HepG2 (cell line): ENCODE results near the gene SUCLA2. TPM values are rescaled to one million over a fixed set of nuclear protein-coding genes. Genes with fewer than 3 reads are reported as not detected.
A peak's percentile ranks its signal among the peaks of the same experiment; 100 is the strongest.

Source experiments
- ATAC-seq: fragments of 200-7000 bp; cut with Tn5 transposase; 3 replicates; pipeline ENCODE4 v1.9.1; 2020; ENCODE audit warnings: mild to moderate bottlenecking, moderate library complexity
- BruUV-seq: library from RNA; stranded (reverse); fragments of 400-500 nt; replicated peaks from 2 replicates; lab custom pipeline; 2021; lab: Mats Ljungman, UMichigan
- CTCF ChIA-PET: fragments of 300-600 bp; formaldehyde crosslinking; extraction: SDS; loops from one replicate; lab custom pipeline; 2021; ENCODE audit warnings: low total read pairs, inconsistent platforms, low intra/inter-chr PET ratio; lab: Yijun Ruan, JAX
- POLR2A ChIA-PET: fragments of 350-600 bp; sonication (Branson Sonifier 250); formaldehyde crosslinking; loops from one replicate; lab custom pipeline; 2020; ENCODE audit warnings: antibody characterized with exemption, inconsistent platforms; lab: Yijun Ruan, JAX
- DNase-seq: peaks from one replicate; pipeline ENCODE4 v3.0.0-alpha.2; 2015; ENCODE audit warnings: low spot score
- FAIRE-seq: peaks from 3 replicates; lab custom pipeline; 2011; peaks lifted over from hg19 to GRCh38; lab: Jason Lieb, UNC
- H2AFZ ChIP-seq: one replicate; pipeline ENCODE4 v1.6.1; 2011; ENCODE audit warnings: low read length, inconsistent platforms
- H3K27ac ChIP-seq: fragments of 300-600 bp; 3 replicates; pipeline ENCODE4 v1.8.0; 2011; ENCODE audit warnings: mixed run types, mild to moderate bottlenecking, mixed read lengths, low read length, inconsistent platforms; ENCODE audit not compliant: insufficient read depth; ENCODE audit errors: extremely low read length
- H3K27me3 ChIP-seq, 2 experiments: fragments of 200-600 bp in 1 of 2; 2 replicates in 1 of 2; 3 replicates in 1 of 2; pipeline versions ENCODE4 v1.6.0 to v1.8.0; 2011; ENCODE audit warnings: low read length in 2 of 2, mild to moderate bottlenecking in 2 of 2, moderate library complexity in 2 of 2, inconsistent platforms in 1 of 2; ENCODE audit not compliant: insufficient read depth in 2 of 2, control insufficient read depth in 1 of 2
- H3K36me3 ChIP-seq, 2 experiments: fragments of 200-600 bp in 1 of 2; replicated peaks in 1 of 2; 2 replicates in 1 of 2; 3 replicates in 1 of 2; pipeline versions ENCODE4 v1.5.1 to v1.8.0; 2011; ENCODE audit warnings: low read length in 2 of 2, inconsistent platforms in 1 of 2; ENCODE audit not compliant: insufficient read depth in 2 of 2, control insufficient read depth in 1 of 2
- H3K4me1 ChIP-seq: 2 replicates; pipeline ENCODE4 v1.5.1; 2012; ENCODE audit warnings: low read length, inconsistent platforms; ENCODE audit not compliant: insufficient read depth
- H3K4me2 ChIP-seq: 2 replicates; pipeline ENCODE4 v1.6.0; 2011; ENCODE audit warnings: low read depth, low read length, inconsistent platforms
- H3K4me3 ChIP-seq, 3 experiments: fragments of 200-600 bp in 1 of 3; sonication (generic), shearing (Covaris generic) in 1 of 3; replicated peaks in 1 of 3; 2 replicates each; pipeline ENCODE4 v1.5.1; 2011 to 2016; ENCODE audit warnings: low read length in 3 of 3, inconsistent platforms in 2 of 3, low read depth in 2 of 3, mild to moderate bottlenecking in 2 of 3, control low read depth in 1 of 3, mixed read lengths in 1 of 3; ENCODE audit not compliant: insufficient read depth in 1 of 3
- H3K79me2 ChIP-seq: one replicate; pipeline ENCODE4 v1.6.1; 2011; ENCODE audit warnings: low read length, inconsistent platforms; ENCODE audit not compliant: insufficient read depth
- H3K9ac ChIP-seq: 2 replicates; pipeline ENCODE4 v1.6.0; 2011; ENCODE audit warnings: mild to moderate bottlenecking, low read depth, low read length, inconsistent platforms; ENCODE audit not compliant: insufficient read depth
- H3K9me3 ChIP-seq: 2 replicates; pipeline ENCODE4 v1.5.1; 2012; ENCODE audit warnings: mild to moderate bottlenecking, low read length
- H4K20me1 ChIP-seq: 2 replicates; pipeline ENCODE4 v1.6.0; 2011; ENCODE audit warnings: inconsistent platforms, mild to moderate bottlenecking, low read length, moderate library complexity; ENCODE audit not compliant: insufficient read depth
- ARID2 ChIP-seq: sonication (generic); formaldehyde crosslinking; IDR thresholded peaks from 2 replicates; pipeline ENCODE4 v1.8.1; 2022; ENCODE audit warnings: mild to moderate bottlenecking, missing genetic modification reagents, borderline replicate concordance
- ATF6 ChIP-seq: sonication (generic); formaldehyde crosslinking; conservative IDR thresholded peaks from 2 replicates; pipeline ENCODE4 v1.4.0; 2020; ENCODE audit warnings: missing genetic modification reagents
- DRAP1 ChIP-seq: IDR thresholded peaks from 2 replicates; pipeline ENCODE4 v1.6.1; 2016; ENCODE audit warnings: missing genetic modification reagents, missing compliant biosample characterization
- HMG20B ChIP-seq: conservative IDR thresholded peaks from 2 replicates; pipeline ENCODE4 v1.6.1; 2016; ENCODE audit warnings: missing genetic modification reagents, missing compliant biosample characterization
- HOXA3 ChIP-seq: sonication (generic); formaldehyde crosslinking; IDR thresholded peaks from 2 replicates; pipeline ENCODE4 v1.5.0; 2020; ENCODE audit warnings: missing genetic modification reagents
- HOXA9 ChIP-seq: sonication (generic); formaldehyde crosslinking; IDR thresholded peaks from 2 replicates; pipeline ENCODE4 v1.8.1; 2022; ENCODE audit warnings: missing genetic modification reagents, mild to moderate bottlenecking, moderate library complexity, borderline replicate concordance
- MAFG ChIP-seq: sonication (generic); formaldehyde crosslinking; IDR thresholded peaks from 2 replicates; pipeline ENCODE4 v1.5.1; 2020; ENCODE audit warnings: mild to moderate bottlenecking, missing genetic modification reagents
- MIXL1 ChIP-seq: IDR thresholded peaks from 2 replicates; pipeline ENCODE4 v1.6.1; 2016
- MYNN ChIP-seq: sonication (generic); formaldehyde crosslinking; IDR thresholded peaks from 2 replicates; pipeline ENCODE4 v1.4.0; 2020; ENCODE audit warnings: mild to moderate bottlenecking, low read depth, missing genetic modification reagents
- PHB2 ChIP-seq: fragments of 450-650 bp; IDR thresholded peaks from 2 replicates; pipeline ENCODE4 v1.6.1; 2018; ENCODE audit not compliant: partially characterized antibody
- RBM39 ChIP-seq: fragments of 200-400 bp; formaldehyde crosslinking; IDR thresholded peaks from one replicate; pipeline ENCODE4 v1.6.1; 2018; ENCODE audit warnings: antibody characterized with exemption, mild to moderate bottlenecking, low read depth, low read length; ENCODE audit not compliant: poor library complexity, severe bottlenecking
- TRIM22 ChIP-seq: fragments of 450-650 bp; IDR thresholded peaks from 2 replicates; pipeline ENCODE4 v1.6.1; 2017
- ZNF501 ChIP-seq: sonication (generic); formaldehyde crosslinking; IDR thresholded peaks from 2 replicates; pipeline ENCODE4 v1.5.1; 2020; ENCODE audit warnings: mild to moderate bottlenecking, moderate library complexity, missing genetic modification reagents
- ZNF704 ChIP-seq: sonication (generic); formaldehyde crosslinking; IDR thresholded peaks from 2 replicates; pipeline ENCODE4 v1.8.1; 2023; ENCODE audit warnings: mild to moderate bottlenecking, inconsistent platforms, moderate library complexity, missing genetic modification reagents, borderline replicate concordance
- ZNF776 ChIP-seq: sonication (generic); formaldehyde crosslinking; IDR thresholded peaks from 2 replicates; pipeline ENCODE4 v1.4.0; 2020; ENCODE audit warnings: mild to moderate bottlenecking, missing genetic modification reagents
- ZNF790 ChIP-seq: sonication (generic); formaldehyde crosslinking; IDR thresholded peaks from 2 replicates; pipeline ENCODE4 v1.8.0; 2022; ENCODE audit warnings: missing genetic modification reagents, mild to moderate bottlenecking, borderline replicate concordance
- WGBS: methylation state at CpG from one replicate; pipeline ENCODE4 v1.1.6; 2017; ENCODE audit warnings: low lambda C conversion rate; 5-methylcytosine and 5-hydroxymethylcytosine counted together
- in situ Hi-C: cut with HindIII; loops from 2 replicates; pipeline ENCODE4 v1.10.0; 2017; ENCODE audit warnings: low pct_unique_long_range_greater_than_20kb; ENCODE audit not compliant: extremely low pct_ligation_motif_present
- intact Hi-C: fragments of 100-400 bp; cut with micrococcal nuclease; formaldehyde crosslinking; loops from one replicate; pipeline ENCODE4 v1.10.0; 2022; ENCODE audit not compliant: unreplicated experiment
- polyA plus RNA-seq, 8 experiments: library from polyadenylated mRNA; depleted of rRNA in 3 of 8; stranded (reverse) in 7 of 8; unstranded in 1 of 8; fragments of >200 nt; fragmentation: Illumina TruSeq in 4 of 8; extraction: Trizol in 4 of 8; gene quantifications; 2 replicates each; pipeline versions ENCODE4 v1.2.1 to v1.2.3, GENCODE V29; 2011 to 2016; ENCODE audit warnings: low read depth in 4 of 8, missing spikeins in 1 of 8, mixed read lengths in 1 of 8; ENCODE audit not compliant: insufficient read depth in 1 of 8
- total RNA-seq, 5 experiments: library from RNA; depleted of rRNA; stranded (reverse); fragments of >200 nt; fragmentation: Illumina TruSeq; extraction: Trizol; gene quantifications; 2 replicates each; pipeline ENCODE4 v1.2.3, GENCODE V29; 2016; ENCODE audit warnings: low read depth in 1 of 5

SUCLA2 gene
- total and polyA plus RNA-seq, 2 of the 13 experiments (the other 11 are each of a cell fraction or from before 2014, with no cell fraction given): 28.4 to 77.1 TPM

GRCh38 chr13:47917022-47917574 lies 84.0 kb downstream of the SUCLA2 start (continued):
- TF ChIP-seq ATF6 (CRISPR knock-in tag) (no peak), TRIM22 (no peak), HOXA9 (no peak), ARID2 (CRISPR knock-in tag) (no peak), ZNF790 (CRISPR knock-in tag) (no peak), RBM39 (no peak), ZNF501 (CRISPR knock-in tag) (no peak)

- Histone ChIP-seq H3K9ac (no peak overlapping the region), H3K36me3 (no peaks in the 10 kb centered on the region), H3K79me2 (no peaks in the 10 kb centered on the region), H3K4me1 (peaks cover 20% of the 10 kb centered on the region), H3K9me3 (no peaks in the 10 kb centered on the region), H3K4me2 (peak overlapping the region; percentile 82), H3K27ac (peak overlapping the region; percentile 7), H3K27me3 (no peaks in the 10 kb centered on the region), H4K20me1 (no peaks in the 10 kb centered on the region), H3K4me3 (peak overlapping the region; percentile 15 to 53 (median 41); a peak in 4 of 6 replicates), H2AFZ (peak overlapping the region; percentile 83)
- BruUV-seq: no TSS peak
- in situ Hi-C loops: no loop called here
- POLR2A ChIA-PET: interaction anchor here (0.9 to 1.4 kb wide), 3 partner anchors 10 to 129 kb away, joined by 4 to 7 read pairs (median 4); partner anchors contain the start of genes NUDT15 and SUCLA2
- CTCF ChIA-PET: no interaction called here
- DNase-seq (peak; percentile 89), FAIRE-seq (peak; percentile 93), ATAC-seq (peak; percentile 100)
- intact Hi-C loops: no loop called here
- 10% methylated on average over 9 of the region's 12 CpGs for WGBS
- TF ChIP-seq MYNN (no peak), ZNF704 (no peak), HMG20B (CRISPR knock-in tag) (no peak), ZNF776 (CRISPR knock-in tag) (no peak), PHB2 (no peak), MIXL1 (CRISPR knock-in tag) (no peak), DRAP1 (no peak), MAFG (CRISPR knock-in tag) (no peak), HOXA3 (peak; percentile 52; the same call in 1 of the 2 replicates)
Observed at GRCh38 chr13:47908197-47908902, 92.7 kb downstream of the SUCLA2 start.
